HL-60/S4 treated with retinoic acid at 250 ng/mL for 4 days and 3 days (cell line): ENCODE results near the gene ZFYVE27.

ENCODE experiments used
- in situ Hi-C: fragments of 300-500 bp; cut with MboI; formaldehyde crosslinking; loops from 2 replicates; pipeline ENCODE4 v1.7.0; 2022; ENCODE audit warnings: low sequenced_read_pairs

Gene ZFYVE27

GRCh38 chr10:97785731-97786130, 48.8 kb downstream of the ZFYVE27 start:
- in situ Hi-C loops, result no loop called here

GRCh38 chr10:97788552-97789442, 51.9 kb downstream of the ZFYVE27 start:
- in situ Hi-C loops, result no loop called here

- in situ Hi-C loops, result no loop called here
Measured at GRCh38 chr10:97789770-97790397, 53.0 kb downstream of the ZFYVE27 start.

- in situ Hi-C loops, result no loop called here
Measured at GRCh38 chr10:97791824-97792721, 55.1 kb downstream of the ZFYVE27 start.

DNA sequence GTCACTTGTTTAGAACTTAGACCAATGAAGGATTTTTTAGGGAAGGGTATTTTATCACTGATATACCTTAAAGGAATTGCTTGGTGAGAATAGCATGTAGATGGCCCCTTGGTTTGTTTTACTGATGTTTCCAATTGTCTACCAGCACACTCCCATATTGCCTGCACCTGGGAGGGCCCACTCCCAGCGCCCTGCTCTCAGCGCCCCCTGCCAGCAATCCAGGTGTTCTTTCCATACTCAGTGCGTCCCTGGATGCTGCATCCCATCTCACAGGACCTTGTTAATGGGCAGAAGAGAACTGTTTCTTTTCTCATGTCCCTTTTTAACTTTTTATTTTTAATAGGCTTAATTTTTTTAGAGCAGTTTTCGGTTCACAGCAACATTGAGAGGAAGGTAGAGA, 59.0 kb downstream of the ZFYVE27 start:
- in situ Hi-C loops, result no loop called here

DNA sequence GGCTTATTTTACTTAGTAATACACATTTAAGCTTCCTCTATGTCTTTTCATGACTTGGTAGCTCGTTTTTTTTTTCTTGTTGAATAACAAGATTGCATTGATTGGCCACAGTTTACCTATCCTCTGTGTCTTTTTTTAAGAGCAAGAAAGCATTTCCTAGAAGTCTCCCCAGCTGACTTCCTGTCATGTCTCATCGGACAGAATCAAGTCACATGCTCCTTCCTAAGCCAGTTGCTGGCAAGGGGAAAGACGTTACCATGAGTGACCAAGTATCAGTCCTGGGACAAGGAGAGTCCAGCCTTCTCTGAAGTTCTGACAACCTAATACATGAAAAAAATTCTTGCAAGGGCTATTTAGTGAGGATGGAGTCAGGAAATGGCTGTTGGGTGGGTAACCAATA, 59.7 kb downstream of the ZFYVE27 start:
- in situ Hi-C loops, result no loop called here

- in situ Hi-C loops, result no loop called here
Measured at GRCh38 chr10:97798958-97799610, 62.2 kb downstream of the ZFYVE27 start.

DNA sequence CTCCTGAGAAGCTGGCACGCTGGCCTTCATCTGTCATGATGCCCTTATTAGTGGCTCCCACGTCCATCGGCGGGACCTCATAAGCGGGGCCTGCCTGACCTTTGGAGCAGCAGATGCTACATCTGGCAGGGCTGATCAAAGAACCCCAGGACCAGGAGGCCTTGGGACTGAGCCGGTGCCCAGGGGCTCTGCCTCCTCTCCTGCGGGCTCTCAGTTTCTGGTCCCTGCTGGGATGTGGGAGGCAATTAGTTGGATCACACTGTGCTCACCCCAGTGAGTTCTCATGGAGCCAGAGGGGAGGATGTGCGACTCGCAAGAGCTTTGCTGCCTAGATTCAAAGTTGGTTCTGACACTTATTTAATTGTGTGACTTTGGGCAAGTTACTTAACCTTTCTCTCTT, 63.5 kb downstream of the ZFYVE27 start:
- in situ Hi-C loops, result no loop called here

GRCh38 chr10:97801422-97801821, 64.5 kb downstream of the ZFYVE27 start:
- in situ Hi-C loops, result no loop called here

GRCh38 chr10:97805096-97805884, 68.4 kb downstream of the ZFYVE27 start:
- in situ Hi-C loops, result no loop called here

GRCh38 chr10:97805949-97806348, 69.0 kb downstream of the ZFYVE27 start:
- in situ Hi-C loops, result no loop called here

- in situ Hi-C loops, result no loop called here
Measured at GRCh38 chr10:97810446-97810845, 73.5 kb downstream of the ZFYVE27 start.
